Right lobe of liver (tissue), 6 donors: Measurements from ENCODE around the gene REEP6. TPM values are rescaled to one million over a fixed set of nuclear protein-coding genes. Genes with fewer than 3 reads are reported as not detected.

Experiments
- ATAC-seq, 4 donors: fragments of 200-7000 bp; cut with Tn5 transposase; one replicate each; pipeline ENCODE4 v1.9.1; 2020; ENCODE audit warnings: mild to moderate bottlenecking in 4 of 4, moderate library complexity in 4 of 4
- DNase-seq, 3 donors: peaks; one replicate each; pipeline ENCODE4 v3.0.0-alpha.2; 2020
- H3K27ac ChIP-seq, 3 donors: fragments of 200-600 bp; one replicate each; pipeline ENCODE4 v1.8.0; 2022
- H3K27me3 ChIP-seq, 2 donors: fragments of 200-600 bp; one replicate each; pipeline ENCODE4 v1.8.0; 2022
- H3K36me3 ChIP-seq, 4 donors: fragments of 200-600 bp; sonication (generic) in 1 of 4; one replicate each; pipeline versions ENCODE4 v1.5.1 to v1.8.0; 2017 to 2022; ENCODE audit warnings: control low read depth in 1 of 4
- H3K4me1 ChIP-seq, 4 donors: fragments of 200-600 bp; sonication (generic) in 1 of 4; one replicate each; pipeline versions ENCODE4 v1.5.1 to v1.8.0; 2017 to 2022; ENCODE audit warnings: control low read depth in 1 of 4
- H3K4me3 ChIP-seq, 3 donors: fragments of 200-600 bp; one replicate each; pipeline ENCODE4 v1.8.0; 2022
- H3K9me3 ChIP-seq, 4 donors: fragments of 200-600 bp; sonication (generic) in 1 of 4; one replicate each; pipeline versions ENCODE4 v1.5.1 to v1.8.0; 2017 to 2022; ENCODE audit warnings: control low read depth in 1 of 4
- POLR2A ChIP-seq: fragments of 450-650 bp; IDR thresholded peaks from one replicate; pipeline ENCODE4 v1.6.1; 2017; ENCODE audit warnings: antibody characterized with exemption, mild to moderate bottlenecking
- WGBS: methylation state at CpG from one replicate; pipeline ENCODE4 v1.1.6; 2018; ENCODE audit warnings: low coverage, low lambda C conversion rate; ENCODE audit not compliant: insufficient coverage; ENCODE audit errors: missing lambda C conversion rate; 5-methylcytosine and 5-hydroxymethylcytosine counted together
- intact Hi-C, 2 donors: fragments of 100-400 bp; cut with DNase I; formaldehyde crosslinking; loops; one replicate each; pipeline versions ENCODE4 v1.11.2 to v1.14.1; 2022
- total RNA-seq, 6 experiments: library from RNA; depleted of rRNA in 2 of 6; stranded (reverse); fragments of >200 nt in 2 of 6; fragmentation: NEBNext Ultra II Directional in 3 of 6; extraction: Animal tissue kit (Norgen Biotek cat#: 25700) in 3 of 6; gene quantifications; one replicate each; pipeline versions ENCODE4 v1.1.0 to v1.2.4, GENCODE V29; 2016 to 2023
- TF ChIP-seq, protein P1 (sequence below), 4 donors: fragments of 200-600 bp in 3 of 4; fragments of 450-650 bp in 1 of 4; IDR thresholded peaks; one replicate each; pipeline versions ENCODE4 v1.5.1 to v1.8.0; 2016 to 2022; ENCODE audit warnings: antibody characterized with exemption in 4 of 4, mild to moderate bottlenecking in 2 of 4
- donor health status: DM: no; HTN: yes; CAD: no.
- donor health status: DM: no; HTN: no; CAD: no.
- donor health status: DM: no; HTN: no; CAD: no.
- donor health status: DM: no; HTN: yes; CAD: no.
- donor health status: DM: no; HTN: yes; CAD: no.

The REEP6 gene
- total RNA-seq, 6 experiments from 2014 or later, result 113 to 218 (median 177) TPM

DNA sequence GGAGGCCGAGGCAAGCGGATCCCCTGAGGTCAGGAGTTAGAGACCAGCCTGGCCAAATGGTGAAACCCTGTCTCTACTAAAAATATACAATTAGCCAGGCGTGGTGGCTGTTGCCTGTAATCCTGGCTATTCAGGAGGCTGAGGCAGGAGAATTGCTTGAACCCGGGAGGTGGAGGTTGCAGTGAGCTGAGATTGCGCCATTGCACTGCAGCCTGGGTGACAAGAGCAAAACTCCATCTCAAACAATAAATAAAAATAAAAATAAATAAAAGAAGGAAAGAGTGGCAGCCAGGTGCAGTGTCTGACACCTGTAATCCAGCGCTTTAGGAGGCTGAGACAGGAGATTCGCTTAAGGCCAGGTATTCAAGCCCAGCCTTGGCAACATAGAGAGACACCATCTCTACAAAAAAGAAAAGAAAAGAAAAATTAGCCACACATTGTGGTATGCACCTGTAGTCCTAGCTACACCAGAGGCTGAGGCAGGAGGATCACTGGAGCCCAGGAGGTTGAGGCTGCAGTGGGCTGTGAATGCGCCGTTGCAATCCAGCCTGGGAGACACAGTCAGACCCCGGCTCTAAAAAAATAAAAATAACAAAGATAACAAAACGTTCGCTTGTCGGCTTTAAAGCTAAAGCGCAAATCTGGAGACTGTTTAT lies 11.6 kb downstream of the REEP6 start:
- intact Hi-C loops, result loop anchor here in 1 of 2 donors (10.0 kb wide), 1 partner anchor 218 kb away; the partner anchor contains the start of gene EFNA2
- 70% methylated on average over 14 of the region's 14 CpGs for WGBS
- peaks cover 0 to 16% (median 8%) of the 10 kb centered on the region in 4 donors for H3K4me1 ChIP-seq
- no peak for TF ChIP-seq POLR2A
- TF ChIP-seq, protein P1, sequence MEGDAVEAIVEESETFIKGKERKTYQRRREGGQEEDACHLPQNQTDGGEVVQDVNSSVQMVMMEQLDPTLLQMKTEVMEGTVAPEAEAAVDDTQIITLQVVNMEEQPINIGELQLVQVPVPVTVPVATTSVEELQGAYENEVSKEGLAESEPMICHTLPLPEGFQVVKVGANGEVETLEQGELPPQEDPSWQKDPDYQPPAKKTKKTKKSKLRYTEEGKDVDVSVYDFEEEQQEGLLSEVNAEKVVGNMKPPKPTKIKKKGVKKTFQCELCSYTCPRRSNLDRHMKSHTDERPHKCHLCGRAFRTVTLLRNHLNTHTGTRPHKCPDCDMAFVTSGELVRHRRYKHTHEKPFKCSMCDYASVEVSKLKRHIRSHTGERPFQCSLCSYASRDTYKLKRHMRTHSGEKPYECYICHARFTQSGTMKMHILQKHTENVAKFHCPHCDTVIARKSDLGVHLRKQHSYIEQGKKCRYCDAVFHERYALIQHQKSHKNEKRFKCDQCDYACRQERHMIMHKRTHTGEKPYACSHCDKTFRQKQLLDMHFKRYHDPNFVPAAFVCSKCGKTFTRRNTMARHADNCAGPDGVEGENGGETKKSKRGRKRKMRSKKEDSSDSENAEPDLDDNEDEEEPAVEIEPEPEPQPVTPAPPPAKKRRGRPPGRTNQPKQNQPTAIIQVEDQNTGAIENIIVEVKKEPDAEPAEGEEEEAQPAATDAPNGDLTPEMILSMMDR (IDR thresholded peaks at IDR 0.05), result no peak
- H3K9me3 ChIP-seq, result no peaks in the 10 kb centered on the region
- no peak overlapping the region for H3K4me3 ChIP-seq
- H3K27ac ChIP-seq, result no peak overlapping the region
- ATAC-seq (no peak), DNase-seq (no peak)
- H3K27me3 ChIP-seq, result no peaks in the 10 kb centered on the region
- no peaks in the 10 kb centered on the region for H3K36me3 ChIP-seq

DNA sequence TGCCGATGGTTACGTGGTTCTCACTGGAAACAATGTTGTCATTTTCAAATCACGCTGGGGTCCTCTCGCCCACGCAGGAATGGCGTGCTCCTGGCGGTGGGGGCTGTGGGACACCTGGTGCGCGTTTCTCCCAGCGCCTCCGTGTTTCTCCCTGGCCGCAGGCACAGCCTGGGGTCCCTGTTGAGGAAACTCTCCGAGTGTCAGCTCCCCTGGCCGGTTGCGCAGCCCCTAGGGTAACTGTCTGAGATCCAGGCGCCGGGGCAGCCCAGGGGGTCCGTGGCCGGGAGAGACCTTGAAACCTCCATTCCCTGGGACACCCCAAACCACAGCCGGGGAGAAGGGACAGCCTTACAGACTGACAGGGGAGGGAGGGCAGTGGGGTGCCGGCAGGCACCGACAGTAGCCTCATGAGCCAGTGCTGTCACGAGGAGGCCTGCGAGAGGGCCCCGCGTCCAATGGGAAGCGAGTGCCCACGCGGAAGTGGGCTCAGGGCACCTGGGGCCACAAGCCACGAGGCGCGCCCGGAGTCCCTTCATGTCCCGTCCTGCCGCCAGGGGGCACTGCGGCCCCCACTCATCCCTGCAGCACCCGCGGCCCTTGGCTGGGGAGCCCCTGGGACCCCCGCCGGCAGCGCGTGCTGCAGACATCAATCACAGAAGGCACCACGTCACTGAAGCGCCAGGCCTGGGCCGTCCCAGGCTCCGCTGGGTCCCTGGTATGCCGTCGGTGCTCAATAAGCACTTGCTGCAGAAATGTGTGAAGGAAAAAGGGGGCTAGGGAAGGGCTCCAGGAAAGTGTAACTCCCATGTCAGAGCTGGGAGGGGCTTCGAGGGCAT lies 12.3 kb downstream of the REEP6 start:
- 43% methylated on average over 15 of the region's 49 CpGs for WGBS
- no peaks in the 10 kb centered on the region for H3K9me3 ChIP-seq
- H3K4me3 ChIP-seq, result no peak overlapping the region
- ATAC-seq, result peak in 1 of 4 donors; percentile 5
- intact Hi-C loops, result loop anchor here in 1 of 2 donors (10.0 kb wide), 1 partner anchor 219 kb away; the partner anchor contains the start of gene EFNA2
- peaks cover 0 to 12% (median 5%) of the 10 kb centered on the region in 4 donors for H3K4me1 ChIP-seq
- H3K27me3 ChIP-seq, result no peaks in the 10 kb centered on the region
- TF ChIP-seq, protein P1 (IDR thresholded peaks at IDR 0.05), result peak; percentile 56 to 78 (median 70)
- TF ChIP-seq POLR2A, result no peak
- no peak overlapping the region for H3K27ac ChIP-seq
- no peak for DNase-seq
- H3K36me3 ChIP-seq, result no peaks in the 10 kb centered on the region

DNA sequence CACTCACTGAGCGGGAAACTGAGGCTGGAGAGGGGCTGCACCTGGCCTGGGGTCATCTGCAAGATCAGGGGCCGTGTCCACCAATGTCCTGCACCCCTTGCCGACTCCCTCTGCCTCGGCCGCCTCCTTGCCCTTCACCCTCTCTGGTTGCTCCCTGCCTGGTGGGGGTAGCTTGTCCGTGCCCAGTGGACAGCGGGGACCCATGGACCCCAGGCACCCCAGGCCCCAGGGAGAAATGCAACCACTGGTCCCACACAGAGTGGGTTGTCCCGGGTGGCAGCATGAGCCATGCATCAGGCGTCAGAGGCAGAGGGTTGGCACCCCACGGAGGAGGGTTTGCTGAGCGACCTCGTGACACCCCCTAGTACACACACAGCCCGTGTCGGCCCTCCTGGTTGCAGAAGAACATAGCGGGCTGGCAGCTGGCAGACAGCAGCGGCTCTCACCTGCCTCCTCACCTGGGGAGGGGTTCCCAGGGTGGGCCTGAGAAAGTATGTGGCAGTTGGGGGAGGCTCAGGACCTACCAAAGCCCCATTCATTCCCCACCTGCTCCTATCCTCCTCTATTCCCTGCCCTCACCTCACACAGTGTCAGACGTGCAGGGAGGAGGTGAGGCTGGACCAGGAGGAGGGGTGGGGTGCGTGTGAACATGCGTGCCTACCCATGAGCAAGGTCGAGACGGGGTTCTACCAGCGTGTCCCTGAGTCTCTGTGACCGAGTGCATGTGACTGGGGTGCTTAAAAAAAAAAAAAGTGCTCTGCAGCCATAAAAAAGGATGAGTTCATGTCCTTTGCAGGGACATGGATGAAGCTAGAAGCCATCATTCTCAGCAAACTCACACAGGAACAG lies 13.2 kb downstream of the REEP6 start:
- no peaks in the 10 kb centered on the region for H3K27me3 ChIP-seq
- no peak overlapping the region for H3K4me3 ChIP-seq
- intact Hi-C loops, result loop anchor here in 1 of 2 donors (10.0 kb wide), 1 partner anchor 219 kb away; the partner anchor contains the start of gene EFNA2
- DNase-seq (no peak), ATAC-seq (no peak)
- no peaks in the 10 kb centered on the region for H3K36me3 ChIP-seq
- TF ChIP-seq, protein P1 (IDR thresholded peaks at IDR 0.05), result no peak
- TF ChIP-seq POLR2A, result no peak
- peaks cover 0 to 12% (median 5%) of the 10 kb centered on the region in 4 donors for H3K4me1 ChIP-seq
- H3K9me3 ChIP-seq, result no peaks in the 10 kb centered on the region
- H3K27ac ChIP-seq, result no peak overlapping the region
- WGBS, result 48% methylated on average over 12 of the region's 23 CpGs

DNA sequence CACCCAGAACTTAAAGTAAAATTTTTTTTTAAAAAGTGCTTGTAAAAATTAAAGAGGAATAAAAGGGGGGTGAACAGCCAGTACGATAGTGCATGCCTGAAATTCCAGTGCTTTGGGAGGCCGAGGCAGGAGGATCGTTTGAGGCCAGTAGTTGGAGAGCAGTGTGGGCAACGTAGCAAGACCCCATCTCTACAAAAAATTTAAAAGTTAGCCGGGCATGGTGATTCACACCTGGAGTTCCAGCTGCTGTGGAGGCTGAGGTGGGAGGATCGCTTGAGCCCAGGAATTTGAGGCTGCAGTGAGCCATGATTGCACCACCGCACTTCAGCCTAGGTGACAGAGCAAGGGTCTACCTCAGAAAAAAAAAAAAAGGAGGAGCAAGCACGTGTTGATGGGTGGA lies 14.0 kb downstream of the REEP6 start:
- DNase-seq, result no peak
- Histone ChIP-seq H3K27ac (no peak overlapping the region), H3K27me3 (no peaks in the 10 kb centered on the region), H3K36me3 (no peaks in the 10 kb centered on the region), H3K9me3 (no peaks in the 10 kb centered on the region), H3K4me3 (no peak overlapping the region), H3K4me1 (peaks cover 0 to 12% (median 5%) of the 10 kb centered on the region in 4 donors)
- 84% methylated on average over 8 of the region's 8 CpGs for WGBS
- intact Hi-C loops, result loop anchor here in 1 of 2 donors (10.0 kb wide), 1 partner anchor 220 kb away; the partner anchor contains the start of gene EFNA2
- TF ChIP-seq POLR2A, result no peak
- TF ChIP-seq, protein P1 (IDR thresholded peaks at IDR 0.05), result no peak
- no peak for ATAC-seq
